Fibroblast of the aortic adventitia (primary cell): ENCODE results near the gene TMEM8B. TPM values are rescaled to one million over a fixed set of nuclear protein-coding genes. Genes with fewer than 3 reads are reported as not detected.

ENCODE experiments used
- DNase-seq: peaks from one replicate; pipeline ENCODE4 v3.0.0-alpha.2; 2010; ENCODE audit warnings: low read depth
- H3K4me3 ChIP-seq: 2 replicates; pipeline ENCODE4 v1.5.1; 2011; ENCODE audit warnings: low read depth, mild to moderate bottlenecking, control low read depth, low read length, moderate library complexity
- total RNA-seq: library from RNA; depleted of rRNA; stranded (reverse); fragments of >200 nt; gene quantifications from 2 replicates; pipeline ENCODE4 v1.2.3, GENCODE V29; 2012; ENCODE audit warnings: low replicate concordance
- TF ChIP-seq, protein P1 (sequence below): IDR thresholded peaks from 2 replicates; pipeline ENCODE4 v1.5.1; 2011; ENCODE audit warnings: mild to moderate bottlenecking, low read length, control low read depth, inconsistent platforms; ENCODE audit not compliant: insufficient read depth

Gene TMEM8B
- total RNA-seq, 1 donor, result 2.8 TPM

DNA sequence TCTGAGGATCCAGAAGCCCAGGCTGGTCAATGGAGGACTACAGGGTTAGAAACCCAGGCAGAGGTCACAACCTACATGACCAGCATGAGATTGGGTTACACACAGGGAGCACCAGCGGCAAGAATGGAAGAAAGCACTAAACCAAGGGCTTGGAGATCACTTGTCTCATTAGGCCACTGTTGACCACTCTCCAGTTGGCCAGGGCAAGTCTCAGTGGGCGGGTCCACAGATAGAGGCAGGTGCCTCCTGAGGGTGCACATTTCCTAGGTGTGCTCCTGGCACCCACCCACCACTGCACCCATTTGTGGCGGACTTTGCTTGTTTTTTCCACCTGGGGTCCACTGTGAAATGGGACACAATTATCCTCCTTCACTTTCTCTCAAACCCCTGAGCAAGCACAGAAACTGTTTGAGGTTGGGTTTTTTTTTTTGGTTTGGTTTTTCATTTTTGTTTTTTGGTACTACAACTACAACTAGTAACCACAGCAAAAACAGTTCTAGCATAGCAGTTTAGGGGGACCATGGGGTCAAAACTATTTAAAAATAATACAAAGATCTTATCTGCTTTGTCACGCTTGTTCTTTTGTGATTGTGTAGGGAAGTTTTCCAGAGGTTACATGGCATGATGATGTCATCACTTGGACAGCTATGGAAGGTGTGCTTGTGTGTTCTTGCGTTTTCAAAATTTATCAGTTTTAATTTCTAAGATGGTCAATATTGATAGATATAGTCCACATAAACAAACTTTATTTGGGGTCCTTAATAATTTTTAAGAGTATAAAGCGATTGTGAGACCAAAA lies 31.5 kb upstream of the TMEM8B start:
- H3K4me3 ChIP-seq, result no peak overlapping the region
- DNase-seq, result peak; percentile 34
- TF ChIP-seq, protein P1, sequence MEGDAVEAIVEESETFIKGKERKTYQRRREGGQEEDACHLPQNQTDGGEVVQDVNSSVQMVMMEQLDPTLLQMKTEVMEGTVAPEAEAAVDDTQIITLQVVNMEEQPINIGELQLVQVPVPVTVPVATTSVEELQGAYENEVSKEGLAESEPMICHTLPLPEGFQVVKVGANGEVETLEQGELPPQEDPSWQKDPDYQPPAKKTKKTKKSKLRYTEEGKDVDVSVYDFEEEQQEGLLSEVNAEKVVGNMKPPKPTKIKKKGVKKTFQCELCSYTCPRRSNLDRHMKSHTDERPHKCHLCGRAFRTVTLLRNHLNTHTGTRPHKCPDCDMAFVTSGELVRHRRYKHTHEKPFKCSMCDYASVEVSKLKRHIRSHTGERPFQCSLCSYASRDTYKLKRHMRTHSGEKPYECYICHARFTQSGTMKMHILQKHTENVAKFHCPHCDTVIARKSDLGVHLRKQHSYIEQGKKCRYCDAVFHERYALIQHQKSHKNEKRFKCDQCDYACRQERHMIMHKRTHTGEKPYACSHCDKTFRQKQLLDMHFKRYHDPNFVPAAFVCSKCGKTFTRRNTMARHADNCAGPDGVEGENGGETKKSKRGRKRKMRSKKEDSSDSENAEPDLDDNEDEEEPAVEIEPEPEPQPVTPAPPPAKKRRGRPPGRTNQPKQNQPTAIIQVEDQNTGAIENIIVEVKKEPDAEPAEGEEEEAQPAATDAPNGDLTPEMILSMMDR, result no peak

DNA sequence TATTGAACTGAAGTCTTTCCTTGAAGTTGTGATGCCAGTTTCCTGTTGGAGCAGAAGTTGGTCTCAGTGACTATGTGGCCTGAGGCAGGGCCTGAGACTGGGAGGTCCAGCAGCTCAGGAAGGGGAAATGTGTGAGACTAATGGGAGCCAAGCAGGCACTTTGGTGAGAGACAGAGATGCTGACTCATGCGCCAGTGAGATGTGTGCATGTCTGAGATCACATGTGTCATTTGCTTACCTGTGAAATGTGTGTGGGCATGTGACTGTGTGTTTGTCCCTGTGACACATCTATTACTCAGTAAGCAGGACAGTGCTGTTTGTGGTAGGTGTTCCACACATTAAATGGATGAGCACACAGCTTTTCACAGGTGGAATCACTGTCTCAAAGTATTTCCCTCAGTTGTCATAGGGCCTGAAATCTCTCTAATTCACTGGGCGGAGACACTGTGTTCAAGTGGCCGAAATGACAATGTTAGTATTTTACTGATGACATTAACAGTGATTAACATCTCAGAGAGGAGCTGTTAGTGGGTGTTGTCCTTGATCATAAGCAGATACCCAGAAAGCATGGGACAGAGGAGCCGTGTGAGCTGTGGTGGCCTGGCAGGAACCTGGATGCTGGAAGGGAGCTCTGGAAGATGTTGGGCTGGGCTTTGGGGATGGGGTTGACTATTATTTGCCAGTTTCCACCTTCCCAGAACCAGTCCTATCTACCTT lies 30.2 kb upstream of the TMEM8B start:
- no peak overlapping the region for H3K4me3 ChIP-seq
- DNase-seq, result no peak
- TF ChIP-seq, protein P1, result no peak

DNA sequence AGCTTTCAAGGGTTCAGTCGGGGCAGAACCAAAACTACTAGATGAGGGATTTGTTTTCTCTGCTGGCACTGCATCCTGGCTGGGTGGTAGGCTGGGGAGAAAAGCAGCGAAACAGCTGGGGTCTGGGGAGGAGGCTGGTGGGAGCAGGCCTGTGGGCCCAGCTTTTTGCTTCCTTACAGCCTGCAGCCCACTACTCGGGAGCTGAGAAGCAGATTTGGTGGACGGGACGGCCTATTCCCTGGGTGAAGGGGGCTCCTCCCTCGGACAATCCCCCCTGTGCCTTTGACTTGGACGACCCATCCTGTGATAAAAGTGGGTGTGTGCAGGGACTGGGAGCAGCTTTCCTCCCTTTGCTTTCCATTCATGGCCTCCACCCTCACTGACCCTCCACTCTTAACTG lies 28.5 kb upstream of the TMEM8B start:
- H3K4me3 ChIP-seq, result no peak overlapping the region
- TF ChIP-seq, protein P1, result no peak
- no peak for DNase-seq

DNA sequence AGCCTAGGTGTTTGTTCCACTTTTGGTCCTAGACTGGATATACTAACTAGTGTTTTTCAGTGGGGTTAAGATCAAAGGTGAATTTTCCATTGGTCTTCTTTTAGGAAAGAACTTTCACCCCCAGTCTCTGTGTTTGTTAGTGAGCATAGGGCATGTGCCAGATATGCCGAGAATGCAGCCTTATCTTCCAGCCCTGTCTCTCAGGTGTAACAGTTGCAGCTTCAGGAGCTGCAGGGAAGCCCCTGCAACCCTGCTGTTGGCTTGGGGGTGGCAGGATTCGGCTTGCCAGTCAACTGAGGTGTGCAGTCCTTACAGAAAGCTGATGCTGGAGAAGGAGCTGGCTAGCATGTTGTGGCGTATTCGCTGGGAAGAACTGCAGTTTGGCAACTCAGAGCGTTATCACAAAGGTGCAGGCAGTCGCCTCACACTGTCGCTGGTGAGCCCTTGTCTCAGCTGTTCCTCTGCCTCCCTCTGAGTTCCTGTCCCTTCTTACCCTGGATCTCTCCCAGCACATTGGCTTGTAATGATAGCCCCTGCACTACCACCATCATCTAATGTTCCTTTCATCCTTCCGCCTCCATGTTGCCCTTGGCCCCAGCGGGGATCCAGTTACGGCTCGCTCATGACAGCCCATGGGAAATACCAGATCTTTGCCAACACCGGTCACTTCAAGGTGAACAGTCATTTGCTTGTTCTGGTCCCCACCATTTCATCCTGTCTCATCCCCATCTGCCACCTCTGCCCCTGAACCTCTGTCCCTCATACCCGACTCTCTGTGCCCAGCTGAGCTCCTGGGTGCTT lies 27.5 kb upstream of the TMEM8B start:
- no peak for DNase-seq
- H3K4me3 ChIP-seq, result no peak overlapping the region
- TF ChIP-seq, protein P1, result no peak

DNA sequence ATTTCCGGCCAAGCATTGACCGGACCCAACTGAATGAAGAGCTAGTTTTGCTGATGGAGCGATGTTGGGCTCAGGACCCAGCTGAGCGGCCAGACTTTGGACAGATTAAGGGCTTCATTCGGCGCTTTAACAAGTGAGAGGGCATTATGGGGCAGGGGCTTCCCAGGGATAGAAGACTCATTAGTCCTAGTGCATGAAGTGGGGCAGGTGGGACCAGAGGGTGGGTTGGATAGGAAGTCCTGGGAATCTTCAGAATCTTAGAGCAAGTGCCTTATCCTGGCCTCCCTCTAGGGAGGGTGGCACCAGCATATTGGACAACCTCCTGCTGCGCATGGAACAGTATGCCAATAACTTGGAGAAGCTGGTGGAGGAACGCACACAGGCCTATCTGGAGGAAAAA lies 22.9 kb upstream of the TMEM8B start:
- no peak for DNase-seq
- TF ChIP-seq, protein P1, result no peak
- no peak overlapping the region for H3K4me3 ChIP-seq

DNA sequence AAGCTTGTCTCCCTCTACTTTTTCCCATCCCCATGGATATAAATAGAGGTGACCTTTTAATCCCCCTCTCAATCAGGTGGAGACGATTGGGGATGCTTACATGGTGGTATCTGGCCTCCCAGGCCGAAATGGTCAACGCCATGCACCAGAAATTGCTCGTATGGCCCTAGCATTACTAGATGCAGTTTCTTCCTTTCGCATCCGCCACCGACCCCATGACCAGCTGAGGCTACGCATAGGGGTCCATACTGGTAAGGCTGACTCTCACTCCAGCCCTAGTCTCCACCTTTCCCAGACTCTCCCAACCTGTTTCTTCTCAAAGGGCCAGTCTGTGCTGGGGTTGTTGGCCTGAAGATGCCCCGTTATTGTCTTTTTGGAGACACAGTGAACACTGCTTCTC lies 20.6 kb upstream of the TMEM8B start:
- H3K4me3 ChIP-seq, result no peak overlapping the region
- TF ChIP-seq, protein P1, result no peak
- DNase-seq, result no peak
